Tongue (tissue), 2 donors: ENCODE data around the gene PDE11A. TPM values are rescaled to one million over a fixed set of nuclear protein-coding genes. Genes with fewer than 3 reads are reported as not detected.
"Not testable (repeated sequence)": the region's sequence is repeated elsewhere in the genome, so short reads cannot be mapped to it uniquely, and the experiment has no call there.

ENCODE experiments used
- DNase-seq: peaks from one replicate; pipeline ENCODE4 v3.0.0-alpha.2; 2015
- total RNA-seq: library from RNA; depleted of rRNA; stranded (reverse); fragments of >200 nt; gene quantifications from one replicate; pipeline ENCODE4 v1.2.3, GENCODE V29; 2014

PDE11A gene
- total RNA-seq, 1 donor from 2014 or later = 0.51 TPM

DNA sequence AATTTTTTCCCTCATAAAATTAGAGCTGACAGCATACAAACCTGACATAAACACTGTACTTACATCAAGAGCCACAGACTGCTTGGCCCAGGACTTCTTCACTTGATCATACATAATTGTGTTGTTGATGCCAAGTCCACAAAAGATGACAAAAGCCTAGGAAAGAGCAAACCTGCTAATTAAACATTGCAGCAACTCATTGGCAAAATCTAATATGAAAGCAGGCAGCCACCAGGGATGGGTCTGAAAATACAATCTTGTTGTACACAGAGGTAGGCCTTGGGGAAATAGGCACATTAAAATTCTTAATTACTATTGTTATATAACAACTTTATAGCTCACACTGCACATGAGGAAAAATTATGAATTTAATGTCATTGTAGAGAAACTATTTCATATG, 255.8 kb downstream of the PDE11A start:
- DNase-seq = no peak

DNA sequence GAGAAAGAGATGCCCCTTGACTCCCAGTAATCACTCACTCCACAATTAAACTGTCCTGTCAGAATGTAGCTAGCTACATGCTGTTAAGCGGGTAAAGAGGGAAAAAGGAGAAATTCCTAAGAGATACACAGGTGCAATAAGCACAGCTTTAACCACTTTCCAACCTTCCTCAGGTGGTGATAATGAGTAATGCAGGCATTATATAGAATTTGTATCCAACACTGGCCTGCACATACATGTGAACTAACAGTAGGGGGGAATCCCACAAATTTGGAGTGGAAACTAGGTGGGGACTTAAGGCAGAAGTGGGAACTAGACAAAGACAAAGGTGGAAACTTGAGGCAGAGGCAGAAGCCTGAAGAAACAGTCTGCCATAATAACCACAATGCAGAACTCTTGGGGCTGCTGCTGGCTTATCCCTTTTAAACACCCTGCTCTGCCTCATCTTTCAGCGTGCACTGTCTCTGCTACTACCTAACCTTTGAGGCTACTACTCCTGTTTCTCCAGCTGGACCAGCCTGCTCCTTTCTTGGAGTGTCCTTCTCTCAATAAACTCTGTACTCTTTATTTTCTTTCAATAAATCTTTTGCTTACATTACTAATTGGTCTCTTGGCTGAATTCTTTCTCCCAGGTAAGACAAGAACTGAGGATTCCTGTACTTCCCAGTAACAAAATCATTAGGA, 259.7 kb downstream of the PDE11A start:
- DNase-seq = no peak

DNA sequence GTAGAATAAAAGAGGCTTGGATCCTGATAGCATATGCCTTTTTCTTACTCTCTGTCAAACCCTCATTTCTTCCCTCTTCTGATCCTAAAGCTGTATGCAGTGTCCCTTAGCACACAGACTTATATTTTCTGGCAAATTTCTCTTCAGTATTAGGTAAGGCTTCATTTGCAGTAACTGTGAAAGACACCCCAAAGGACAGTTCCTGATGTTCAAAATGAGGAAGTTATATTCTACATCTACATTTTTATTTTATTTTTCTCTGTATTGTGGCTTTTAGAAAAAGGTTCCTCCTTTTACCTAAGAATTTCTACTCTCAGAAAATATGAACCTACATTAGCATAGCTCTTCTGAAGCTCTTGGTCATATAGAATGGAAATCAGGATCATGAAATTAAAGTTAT, 261.7 kb downstream of the PDE11A start:
- no peak for DNase-seq

DNA sequence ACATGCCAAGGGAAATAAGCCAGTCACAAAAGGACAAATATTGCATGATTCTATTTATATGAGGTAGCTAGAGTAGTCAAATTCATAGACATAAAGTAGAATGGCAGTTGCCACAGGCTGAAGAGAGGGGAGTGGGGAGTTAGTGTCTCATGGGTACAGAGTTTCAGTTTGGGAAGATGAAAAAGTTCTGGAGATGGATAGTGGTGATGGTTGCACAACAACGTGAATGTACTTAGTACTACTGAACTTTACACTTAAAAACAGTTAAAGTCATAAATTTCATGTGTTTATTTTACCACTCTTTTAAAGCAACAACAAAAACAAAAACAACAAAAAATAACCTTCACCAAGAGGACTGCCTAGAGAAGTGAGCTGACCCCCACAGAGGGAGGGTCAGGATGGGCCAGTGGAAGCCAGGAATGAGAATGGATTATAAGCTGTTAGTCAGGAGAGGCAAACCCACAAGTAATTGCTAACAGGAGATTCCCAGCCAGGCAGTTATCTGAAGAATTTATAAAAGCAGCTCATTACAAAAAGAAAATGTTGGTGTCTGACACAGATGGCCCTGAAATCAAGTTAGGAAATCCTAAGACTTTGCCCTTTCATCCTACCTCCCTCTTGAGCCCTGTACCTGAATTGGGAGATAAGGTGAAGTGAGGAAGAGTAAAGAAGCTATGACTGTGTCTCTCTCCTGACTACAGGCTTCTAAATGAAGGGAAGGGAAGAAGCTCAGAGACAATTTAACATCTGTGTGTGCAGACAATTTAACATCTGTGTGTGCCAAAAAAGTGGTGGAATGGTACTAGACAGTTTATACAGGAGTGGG, 263.4 kb downstream of the PDE11A start:
- DNase-seq = no peak

DNA sequence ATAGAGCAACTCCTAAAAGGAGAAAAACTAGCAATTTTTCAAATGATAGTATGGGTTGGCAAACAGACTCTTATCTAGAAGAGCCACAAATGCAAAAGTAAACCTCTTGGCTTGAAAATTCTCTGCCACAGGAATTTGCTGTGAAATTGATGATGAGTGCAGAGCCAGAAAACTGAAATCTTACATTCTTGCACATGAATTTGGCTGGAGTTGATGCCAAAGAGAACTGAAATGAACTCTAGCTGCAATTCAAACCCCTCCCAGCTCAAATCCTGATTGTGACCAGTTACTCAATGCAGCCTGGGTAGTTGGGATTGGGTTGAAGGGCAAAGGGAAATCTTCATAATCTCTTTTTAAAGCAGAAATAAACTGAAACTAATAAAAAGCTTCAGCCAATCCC, 266.6 kb downstream of the PDE11A start:
- peak; percentile 43 for DNase-seq

DNA sequence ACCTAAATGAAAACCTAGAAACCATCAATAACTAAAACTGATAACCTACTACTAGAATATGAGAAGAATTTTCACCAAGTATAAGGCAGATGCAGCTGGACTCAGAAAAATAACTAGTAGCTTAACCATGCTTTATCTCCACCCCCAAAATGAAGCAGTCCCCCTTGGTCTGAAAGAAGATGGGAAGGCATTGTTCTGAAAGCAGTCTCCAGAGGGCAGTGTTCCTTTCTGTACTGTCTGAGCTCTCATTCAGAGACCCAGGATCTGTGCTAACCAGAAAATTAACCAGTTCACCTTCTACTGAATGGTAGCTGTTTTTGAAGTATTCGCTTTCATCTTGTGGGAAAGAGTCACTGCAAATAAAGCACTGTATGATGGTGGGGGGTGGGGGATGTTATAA, 273.0 kb downstream of the PDE11A start:
- peak; percentile 18 for DNase-seq

DNA sequence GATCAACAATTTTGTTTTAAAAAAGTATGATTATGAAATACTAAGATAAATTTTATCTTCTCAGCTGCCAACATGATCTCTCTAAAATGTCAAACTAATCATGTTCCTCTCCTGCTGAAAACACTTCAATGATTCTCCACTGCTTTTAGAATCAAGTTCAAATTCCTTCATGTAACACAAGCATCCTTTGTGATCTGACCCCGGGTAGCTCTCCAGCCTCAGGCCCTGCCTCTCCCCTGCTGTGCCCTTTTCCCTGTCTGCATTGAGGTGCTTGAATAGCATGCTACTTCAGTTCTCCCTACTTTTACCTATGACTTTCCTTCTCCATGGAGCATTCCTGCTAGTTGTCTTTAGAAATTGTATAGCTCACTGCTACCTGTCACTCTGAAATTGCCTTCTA, 274.8 kb downstream of the PDE11A start:
- no peak for DNase-seq

DNA sequence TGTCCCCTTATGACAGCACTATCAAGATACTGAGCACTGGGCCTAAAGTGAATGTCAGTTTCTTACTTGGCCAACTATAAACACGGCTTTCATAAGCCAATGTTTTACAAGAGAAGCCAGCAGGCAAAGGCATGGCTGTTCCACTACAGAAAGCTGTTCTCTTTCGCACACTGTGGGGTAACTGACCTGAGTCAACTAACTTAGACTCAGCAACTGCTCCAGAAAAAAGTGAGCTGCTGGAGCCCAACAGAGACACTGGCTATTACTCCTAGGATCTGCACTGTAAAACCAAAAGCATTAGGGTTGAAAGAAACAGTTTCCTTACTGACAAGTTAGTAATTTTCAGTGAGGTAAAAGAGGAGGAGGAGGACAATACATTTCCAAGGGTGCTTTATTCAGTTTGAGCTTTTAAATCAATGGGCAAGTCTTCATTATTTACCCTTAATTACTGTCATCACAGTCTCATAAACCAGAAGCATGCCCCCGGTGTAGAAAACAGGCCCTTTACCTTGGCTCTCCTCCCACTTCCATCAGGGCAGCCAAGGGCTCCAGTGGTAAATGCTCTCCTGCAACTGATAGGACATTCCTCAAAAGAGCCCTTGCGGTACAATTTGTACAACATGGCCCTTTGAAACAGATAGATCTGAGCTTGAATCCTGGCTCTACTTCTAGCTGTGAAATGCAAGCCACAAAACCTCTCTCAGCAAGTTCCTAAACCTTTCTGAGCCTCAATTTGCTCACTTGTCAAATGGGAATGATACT, 275.7 kb downstream of the PDE11A start:
- no peak for DNase-seq

DNA sequence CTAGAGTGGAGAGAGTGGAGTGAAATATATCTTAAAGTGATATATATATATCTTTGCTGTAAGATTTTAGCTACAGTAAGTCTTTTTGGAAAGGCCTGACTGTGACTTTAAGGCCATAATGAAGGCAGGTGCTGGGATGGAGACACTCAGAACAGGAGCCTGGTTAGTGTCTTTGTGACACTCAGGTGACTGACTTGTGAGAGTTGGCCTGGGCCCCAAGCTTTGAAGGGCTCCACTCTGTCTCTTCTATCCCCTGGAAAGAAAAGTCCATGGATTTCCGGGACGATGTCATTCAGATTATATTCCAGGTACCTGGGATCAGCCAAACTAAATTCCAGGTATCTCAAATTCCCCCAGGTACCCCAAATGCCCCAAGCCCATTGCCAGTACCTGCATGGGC, 276.6 kb downstream of the PDE11A start:
- peak; percentile 9 for DNase-seq

DNA sequence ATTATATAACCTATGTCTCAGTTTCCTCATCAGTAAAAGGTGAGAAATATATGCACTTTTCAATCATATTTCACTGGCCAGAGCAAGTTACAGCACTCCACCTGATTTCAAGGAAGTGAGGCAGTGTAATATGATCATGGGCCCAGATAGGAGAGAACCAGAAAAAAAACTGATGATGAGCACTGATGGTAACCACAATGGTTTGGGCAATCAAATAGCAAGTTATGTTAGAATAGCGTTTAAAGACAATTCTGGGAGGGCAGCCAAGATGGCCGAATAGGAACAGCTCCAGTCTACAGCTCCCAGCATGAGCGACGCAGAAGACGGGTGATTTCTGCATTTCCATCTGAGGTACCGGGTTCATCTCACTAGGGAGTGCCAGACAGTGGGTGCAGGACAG, 287.4 kb downstream of the PDE11A start:
- DNase-seq = not testable (repeated sequence)

DNA sequence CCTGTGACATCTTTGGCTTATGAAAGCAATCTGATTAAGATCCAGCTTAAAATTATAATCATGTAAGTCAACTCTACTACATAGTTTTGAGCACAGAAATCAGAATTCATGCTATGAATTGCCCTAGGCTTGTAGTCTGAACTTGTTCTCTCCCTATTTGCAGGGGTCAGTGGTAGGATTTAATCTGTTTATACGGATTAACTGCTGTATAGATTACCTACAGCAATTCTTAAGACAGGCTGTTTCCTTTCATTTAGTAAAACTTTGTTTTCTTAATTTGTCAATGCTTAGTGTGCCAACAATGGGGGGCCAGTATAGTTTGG, 287.9 kb downstream of the PDE11A start:
- DNase-seq = no peak

DNA sequence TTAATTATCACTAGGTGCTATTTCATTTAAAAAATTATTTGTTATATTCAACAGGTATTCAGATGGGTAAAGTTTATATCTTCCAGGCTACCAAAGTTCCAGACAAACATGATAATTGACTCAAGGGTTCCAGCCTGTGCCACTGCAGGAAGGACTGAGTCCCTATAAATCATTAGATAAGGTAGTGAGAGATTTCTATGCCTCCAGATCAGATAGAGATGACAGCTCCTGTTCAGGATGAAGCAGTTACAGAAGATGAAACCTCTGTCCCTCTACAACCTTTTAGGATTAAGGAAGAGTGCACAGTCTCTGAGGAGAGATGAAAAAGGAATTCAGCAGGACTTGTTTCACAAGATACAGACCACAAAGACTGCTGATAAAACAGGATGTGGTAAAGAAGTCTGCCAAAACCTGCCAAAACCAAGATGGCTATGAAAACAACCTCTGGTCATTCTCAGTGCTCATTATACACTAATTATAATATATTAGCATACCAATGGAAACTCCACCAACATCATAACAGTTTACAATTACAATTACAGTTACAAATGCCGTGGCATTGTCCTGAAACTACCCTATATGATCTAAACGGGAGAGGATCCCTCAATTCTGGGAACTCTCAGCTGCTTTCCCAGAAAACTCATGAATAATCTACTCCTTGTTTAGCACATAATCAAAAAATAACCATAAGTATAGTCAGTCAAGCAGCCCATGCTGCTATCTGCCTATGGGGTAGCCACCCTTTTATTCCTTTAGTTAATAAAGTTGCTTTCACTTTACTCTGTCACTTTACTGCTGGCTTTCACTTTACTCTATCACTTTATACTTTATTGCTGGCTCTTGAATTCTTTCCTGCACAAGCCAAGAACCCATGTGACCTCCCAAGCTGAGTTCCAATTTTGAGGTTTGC, 288.5 kb downstream of the PDE11A start:
- DNase-seq = no peak

DNA sequence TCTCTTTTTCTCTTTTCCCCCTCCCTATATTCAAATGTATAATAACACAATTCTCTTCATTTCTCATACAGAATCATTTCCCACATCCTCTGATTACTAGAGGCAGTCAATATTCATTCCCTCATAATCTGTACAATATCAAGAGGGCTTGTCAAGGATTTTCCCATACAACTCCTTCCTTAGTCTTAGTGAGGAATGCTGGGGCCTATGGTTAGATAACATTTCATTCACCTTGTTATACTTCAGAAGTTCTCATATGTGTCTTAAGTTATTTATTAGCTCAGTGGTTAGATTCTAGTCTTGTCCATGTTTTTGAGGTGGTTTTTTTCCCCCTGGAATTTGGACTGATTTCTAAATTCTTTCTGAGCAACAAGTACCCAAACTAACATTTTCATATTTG, 289.5 kb downstream of the PDE11A start:
- DNase-seq = no peak

DNA sequence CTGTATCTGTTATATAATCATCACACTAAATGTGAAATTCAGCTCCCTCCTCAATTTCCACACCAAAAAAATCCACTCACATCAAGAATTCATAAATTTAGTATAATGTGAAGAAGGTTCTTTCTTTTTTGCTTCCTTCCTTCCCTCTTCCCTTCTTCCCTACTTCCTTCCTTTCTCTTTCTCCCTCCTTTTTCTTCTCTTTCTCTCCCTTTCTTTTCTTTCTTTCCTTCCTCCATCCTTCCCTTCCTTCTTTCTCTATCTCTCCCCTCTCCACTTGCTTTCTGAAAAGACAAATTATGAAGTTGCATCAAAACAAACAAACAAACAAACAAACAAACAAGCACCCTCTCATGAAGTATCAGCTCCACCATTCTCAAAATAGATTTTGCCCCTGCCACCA, 290.0 kb downstream of the PDE11A start:
- DNase-seq = no peak

DNA sequence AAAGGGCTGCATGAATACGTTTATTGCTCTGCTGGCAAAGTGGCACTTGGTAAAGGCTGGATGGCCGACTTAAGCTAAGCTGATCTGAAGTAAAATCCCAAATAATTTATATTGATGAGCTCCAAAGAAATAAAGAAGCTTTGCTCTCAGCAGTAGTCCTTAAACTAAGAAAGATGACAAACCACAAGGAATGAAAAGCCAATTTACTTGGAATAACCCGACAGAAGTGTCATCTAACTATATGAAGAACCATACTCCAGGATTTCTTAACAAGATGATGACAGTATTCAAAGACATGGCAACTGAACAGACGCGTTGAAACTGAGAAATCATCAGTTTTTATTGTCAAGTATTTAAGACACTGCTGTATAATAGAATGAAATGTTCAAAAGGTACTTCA, 294.1 kb downstream of the PDE11A start:
- no peak for DNase-seq

DNA sequence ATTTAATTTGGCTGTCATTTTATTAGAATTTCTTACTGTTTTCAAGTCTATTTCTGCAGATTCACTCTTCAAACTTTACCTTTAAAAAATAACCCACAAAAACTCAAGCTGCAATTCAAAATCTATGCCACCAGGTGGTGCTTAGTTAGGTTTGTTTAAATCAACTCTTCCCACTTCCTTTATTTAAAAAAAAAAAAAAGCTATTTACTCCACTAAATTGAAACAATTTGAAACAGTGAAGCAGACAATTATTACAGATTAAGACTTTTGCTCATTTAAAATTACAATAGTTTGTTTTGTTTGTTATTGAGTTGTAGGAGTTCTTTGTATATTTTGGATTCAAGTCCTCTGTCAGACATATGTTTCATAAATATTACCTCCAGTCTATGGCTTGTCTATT, 300.0 kb downstream of the PDE11A start:
- no peak for DNase-seq

DNA sequence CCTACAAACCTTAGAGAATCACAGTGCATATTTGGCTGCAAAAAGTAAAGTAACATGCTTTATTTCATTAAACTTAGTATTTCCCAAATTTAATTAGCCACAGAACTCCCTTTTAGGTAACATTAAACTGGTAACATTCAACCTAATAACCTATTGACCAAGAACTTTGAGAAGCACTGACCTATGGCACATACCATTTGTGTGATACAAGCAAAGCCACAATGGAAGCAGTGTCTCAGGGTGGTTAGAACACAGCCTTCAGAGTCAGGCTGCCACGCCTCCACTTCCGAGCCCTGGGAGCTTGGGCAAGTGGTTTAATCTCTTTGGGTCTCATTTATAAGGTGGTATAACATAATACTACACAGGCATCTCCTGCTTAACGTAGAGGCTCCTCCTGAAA, 301.4 kb downstream of the PDE11A start:
- no peak for DNase-seq

DNA sequence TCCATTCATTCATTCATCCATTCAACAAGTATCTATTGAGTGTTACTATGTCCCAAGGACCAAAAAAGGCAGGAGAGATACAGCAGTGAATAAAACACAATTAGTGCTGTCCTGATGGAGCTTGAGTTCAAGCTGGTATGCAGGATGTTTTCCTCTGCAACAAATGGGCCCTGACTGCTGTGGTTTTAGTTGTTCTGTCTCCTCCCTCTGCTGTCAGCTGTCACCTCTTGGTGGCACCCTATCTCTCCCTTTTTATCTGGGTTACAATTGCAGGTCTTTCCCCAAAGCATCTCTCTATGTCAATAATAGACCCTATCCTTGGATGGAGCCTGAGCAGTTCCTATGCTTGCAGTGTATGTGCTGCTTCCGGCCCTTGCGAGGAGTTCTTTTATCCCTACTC, 304.8 kb downstream of the PDE11A start:
- DNase-seq = no peak

DNA sequence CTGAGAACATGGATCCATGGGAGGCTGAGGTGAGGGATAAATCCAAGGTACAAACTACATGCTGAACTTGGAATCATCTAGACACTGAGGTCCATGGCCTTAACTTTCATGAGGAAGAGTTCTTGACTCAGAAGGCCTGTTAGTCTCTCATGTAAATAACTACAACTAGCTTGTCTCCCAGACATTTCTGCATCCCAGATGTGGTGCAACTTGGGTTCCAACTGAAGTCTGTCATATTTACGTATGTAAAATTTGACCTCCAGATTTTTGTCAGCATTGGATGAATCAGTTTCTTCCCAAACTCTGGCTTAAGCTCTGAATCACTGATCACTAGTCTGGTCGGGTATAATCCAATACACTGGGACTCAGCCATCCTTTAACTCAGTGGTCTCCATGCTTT, 306.9 kb downstream of the PDE11A start:
- DNase-seq = no peak

DNA sequence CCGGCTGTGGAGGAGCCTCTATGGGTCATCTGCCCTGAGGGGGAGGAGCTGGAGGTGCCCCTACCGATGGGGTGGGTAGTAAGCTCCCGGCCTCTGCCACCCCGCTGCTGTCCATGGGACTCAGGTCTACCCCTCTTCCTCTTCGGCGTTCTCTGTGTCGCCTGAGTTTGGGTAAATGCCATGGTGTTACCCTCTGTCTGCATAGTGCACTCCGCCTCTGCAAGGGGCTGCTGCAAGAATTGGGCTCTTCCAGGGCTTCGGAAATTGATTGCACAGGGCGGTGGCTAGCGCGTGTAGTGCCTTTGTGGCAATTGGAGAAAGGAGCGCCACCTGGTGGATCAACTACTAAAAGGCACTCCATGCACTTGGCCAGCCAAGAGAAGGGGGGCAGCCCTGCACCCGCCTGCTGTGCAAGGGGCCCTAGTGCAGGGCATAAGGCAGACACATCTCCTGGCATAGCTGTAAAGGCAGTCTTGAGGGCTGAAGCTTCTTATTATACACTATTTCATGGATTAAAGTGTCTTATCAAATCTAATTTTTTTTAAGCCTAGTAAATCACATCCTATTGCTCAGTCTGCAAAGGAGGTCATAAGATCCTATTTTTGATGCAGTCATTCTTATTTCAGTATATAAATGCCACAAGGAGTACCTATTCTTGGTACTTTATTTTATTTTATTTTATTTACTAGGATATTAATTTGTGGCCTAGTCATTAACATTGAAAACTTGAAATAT, 308.9 kb downstream of the PDE11A start:
- peak; percentile 86 for DNase-seq

DNA sequence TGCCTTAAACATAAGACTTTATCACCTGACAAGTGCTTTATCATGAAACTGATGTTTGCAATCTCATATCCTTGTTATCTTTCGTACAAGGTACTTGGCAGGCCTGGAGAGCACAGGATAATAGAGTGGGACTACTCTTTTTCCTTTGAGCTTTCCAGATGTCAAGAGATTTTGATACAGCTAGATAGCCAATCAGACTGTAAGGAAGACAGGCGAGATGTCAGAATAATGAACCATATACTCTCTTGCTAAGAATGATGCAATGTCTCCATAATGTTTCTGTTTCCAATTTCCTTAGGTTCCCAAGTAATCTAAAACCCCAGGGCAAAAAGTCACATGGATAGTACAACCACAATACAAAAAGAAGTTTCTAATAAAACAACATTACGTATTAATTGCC, 313.1 kb downstream of the PDE11A start:
- DNase-seq = no peak
